ENCODE results near the gene PITPNC1. TPM values are rescaled to one million over a fixed set of nuclear protein-coding genes. Genes with fewer than 3 reads are reported as not detected.

Gene PITPNC1
- total and polyA plus RNA-seq, 4 donors, result 8.0 to 21.1 (median 15.2) TPM

DNA sequence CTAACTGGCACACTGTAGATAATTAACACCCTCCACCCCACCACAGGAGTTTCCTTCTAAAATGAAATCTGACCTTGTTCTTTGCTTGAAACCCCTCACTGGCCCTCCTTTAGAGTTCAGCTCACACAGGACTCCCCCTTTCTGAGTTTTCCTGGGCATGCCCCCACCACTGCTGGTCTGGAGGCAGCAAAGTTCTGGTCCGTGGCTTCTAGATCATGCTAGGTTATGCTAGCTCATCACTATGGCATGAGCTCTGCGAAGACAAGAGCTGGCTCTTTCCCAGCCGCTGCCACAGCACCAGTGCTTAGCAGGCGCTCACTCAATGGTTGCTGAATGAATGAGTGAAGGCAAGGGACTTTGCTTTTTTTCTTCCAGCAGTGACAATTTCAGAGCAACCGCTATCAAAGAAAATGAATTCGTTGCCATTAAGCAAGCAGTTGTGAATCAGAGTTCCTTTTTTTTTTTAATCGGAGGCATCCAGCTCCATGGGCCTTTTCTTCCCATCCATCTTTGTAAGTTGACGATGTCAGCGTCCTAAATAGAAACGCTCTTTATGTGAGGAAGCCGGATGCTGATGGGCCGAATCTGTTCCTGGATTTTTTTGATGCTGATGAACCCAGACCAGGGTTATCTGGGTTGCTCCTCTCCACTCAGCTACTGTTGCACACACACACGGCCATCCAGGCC, 259.9 kb downstream of the PITPNC1 start:
- Histone ChIP-seq H3K36me3 (ENCODE audit: control insufficient read depth in 4 of 4, insufficient read depth in 4 of 4, low read length in 4 of 4) (peaks cover 0 to 7% (median under 1%) of the 10 kb centered on the region in 4 donors), H3K27me3 (ENCODE audit: control insufficient read depth in 3 of 3, insufficient read depth in 3 of 3, low read length in 2 of 3) (no peaks in the 10 kb centered on the region), H3K4me1 (ENCODE audit: control insufficient read depth in 5 of 5, insufficient read depth in 5 of 5, low read length in 5 of 5) (peaks cover 0 to 22% (median 4%) of the 10 kb centered on the region in 5 donors), H3K4me3 (no peak overlapping the region), H3K9ac (ENCODE audit: insufficient read depth in 1 of 2, low read length in 2 of 2) (no peak overlapping the region), H3K27ac (ENCODE audit: low read depth in 1 of 2, low read length in 1 of 2) (peak overlapping the region in 1 of 2 donors; percentile 76), H3K9me3 (ENCODE audit: control insufficient read depth in 4 of 4, insufficient read depth in 3 of 4, low read length in 3 of 4) (no peaks in the 10 kb centered on the region)
- TF ChIP-seq, protein P1, sequence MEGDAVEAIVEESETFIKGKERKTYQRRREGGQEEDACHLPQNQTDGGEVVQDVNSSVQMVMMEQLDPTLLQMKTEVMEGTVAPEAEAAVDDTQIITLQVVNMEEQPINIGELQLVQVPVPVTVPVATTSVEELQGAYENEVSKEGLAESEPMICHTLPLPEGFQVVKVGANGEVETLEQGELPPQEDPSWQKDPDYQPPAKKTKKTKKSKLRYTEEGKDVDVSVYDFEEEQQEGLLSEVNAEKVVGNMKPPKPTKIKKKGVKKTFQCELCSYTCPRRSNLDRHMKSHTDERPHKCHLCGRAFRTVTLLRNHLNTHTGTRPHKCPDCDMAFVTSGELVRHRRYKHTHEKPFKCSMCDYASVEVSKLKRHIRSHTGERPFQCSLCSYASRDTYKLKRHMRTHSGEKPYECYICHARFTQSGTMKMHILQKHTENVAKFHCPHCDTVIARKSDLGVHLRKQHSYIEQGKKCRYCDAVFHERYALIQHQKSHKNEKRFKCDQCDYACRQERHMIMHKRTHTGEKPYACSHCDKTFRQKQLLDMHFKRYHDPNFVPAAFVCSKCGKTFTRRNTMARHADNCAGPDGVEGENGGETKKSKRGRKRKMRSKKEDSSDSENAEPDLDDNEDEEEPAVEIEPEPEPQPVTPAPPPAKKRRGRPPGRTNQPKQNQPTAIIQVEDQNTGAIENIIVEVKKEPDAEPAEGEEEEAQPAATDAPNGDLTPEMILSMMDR (IDR thresholded peaks at IDR 0.05; ENCODE audit: control extremely low read depth, extremely low read depth), result no peak
- ATAC-seq (ENCODE audit: insufficient read depth, low FRiP score), result no peak
- DNase-seq, result no peak
- 83 to 89% methylated on average over 13 of the region's 13 CpGs for WGBS, 2 donors

DNA sequence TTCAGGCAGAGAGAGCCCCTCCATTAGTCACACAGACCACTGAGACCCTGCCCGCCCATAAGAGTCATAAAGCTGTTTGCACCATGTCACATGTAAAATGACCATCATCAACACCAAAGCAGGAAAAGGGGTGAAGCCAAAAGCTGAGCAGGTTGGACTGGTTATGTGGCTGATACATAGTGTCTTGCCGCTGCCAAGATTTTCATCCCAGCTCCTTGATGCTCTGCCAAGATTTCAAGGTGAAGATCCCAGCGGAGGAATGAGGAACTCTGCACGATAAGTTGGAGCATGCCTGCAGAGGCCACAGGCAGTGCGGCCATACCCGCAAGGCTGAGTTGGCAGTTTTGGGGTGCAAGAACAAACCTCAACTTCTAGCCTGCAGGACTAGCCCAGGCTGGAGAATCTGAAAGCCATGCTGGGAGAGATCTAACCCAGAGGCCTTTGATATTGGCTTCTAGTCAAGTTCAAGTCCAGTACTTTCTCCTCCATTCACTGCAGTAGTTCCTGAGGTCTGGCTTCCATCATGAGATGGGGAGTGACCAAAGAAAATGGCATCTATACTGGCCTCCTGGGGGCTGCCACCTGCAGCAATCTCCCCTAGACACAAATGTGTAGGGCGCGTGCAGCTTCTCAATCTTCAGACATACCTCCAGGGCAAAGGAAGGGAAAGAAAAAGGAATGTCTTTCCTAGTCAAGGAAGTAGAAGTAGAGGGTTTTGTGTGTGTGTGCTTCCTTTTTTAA, 261.0 kb downstream of the PITPNC1 start:
- peak; percentile 28 to 78 (median 39) for DNase-seq
- H3K27ac ChIP-seq (ENCODE audit: low read depth in 1 of 2, low read length in 1 of 2), result peak overlapping the region in 1 of 2 donors; percentile 41
- peaks cover 0 to 5% (median 0%) of the 10 kb centered on the region in 4 donors for H3K36me3 ChIP-seq (ENCODE audit: control insufficient read depth in 4 of 4, insufficient read depth in 4 of 4, low read length in 4 of 4)
- no peaks in the 10 kb centered on the region for H3K27me3 ChIP-seq (ENCODE audit: control insufficient read depth in 3 of 3, insufficient read depth in 3 of 3, low read length in 2 of 3)
- TF ChIP-seq, protein P1 (IDR thresholded peaks at IDR 0.05; ENCODE audit: control extremely low read depth, extremely low read depth), result no peak
- WGBS, 2 donors, result 75 to 84% methylated on average over 8 of the region's 8 CpGs
- H3K4me3 ChIP-seq, result no peak overlapping the region
- peak; percentile 60 for ATAC-seq (ENCODE audit: insufficient read depth, low FRiP score)
- H3K9ac ChIP-seq (ENCODE audit: insufficient read depth in 1 of 2, low read length in 2 of 2), result no peak overlapping the region
- H3K4me1 ChIP-seq (ENCODE audit: control insufficient read depth in 5 of 5, insufficient read depth in 5 of 5, low read length in 5 of 5), result peaks cover 0 to 22% (median 4%) of the 10 kb centered on the region in 5 donors
- no peaks in the 10 kb centered on the region for H3K9me3 ChIP-seq (ENCODE audit: control insufficient read depth in 4 of 4, insufficient read depth in 3 of 4, low read length in 3 of 4)

DNA sequence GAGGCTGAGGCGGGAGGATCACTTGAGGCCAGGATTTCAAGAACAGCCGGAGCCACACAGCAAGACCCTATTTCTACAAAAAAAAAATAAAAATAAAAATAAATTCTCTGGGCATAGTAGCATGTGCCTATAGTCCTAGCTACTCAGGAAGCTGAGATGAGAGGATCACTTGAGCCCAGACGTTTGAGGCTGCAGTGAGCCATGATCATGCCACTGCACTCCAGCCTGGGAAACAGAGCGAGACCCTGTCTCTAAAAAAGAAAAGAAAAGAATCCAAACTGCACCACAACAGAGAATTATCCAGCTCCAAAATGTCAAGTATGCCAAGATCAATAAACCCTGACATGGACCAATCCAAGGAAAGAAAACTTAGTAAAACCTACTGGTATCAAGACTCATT, 261.8 kb downstream of the PITPNC1 start:
- 86 to 93% methylated on average over 4 of the region's 4 CpGs for WGBS, 2 donors
- no peak overlapping the region for H3K27ac ChIP-seq (ENCODE audit: low read depth in 1 of 2, low read length in 1 of 2)
- H3K9me3 ChIP-seq (ENCODE audit: control insufficient read depth in 4 of 4, insufficient read depth in 3 of 4, low read length in 3 of 4), result no peaks in the 10 kb centered on the region
- no peak overlapping the region for H3K9ac ChIP-seq (ENCODE audit: insufficient read depth in 1 of 2, low read length in 2 of 2)
- no peak for DNase-seq
- TF ChIP-seq, protein P1 (IDR thresholded peaks at IDR 0.05; ENCODE audit: control extremely low read depth, extremely low read depth), result no peak
- no peak overlapping the region for H3K4me3 ChIP-seq
- peaks cover 0 to 5% (median 0%) of the 10 kb centered on the region in 4 donors for H3K36me3 ChIP-seq (ENCODE audit: control insufficient read depth in 4 of 4, insufficient read depth in 4 of 4, low read length in 4 of 4)
- no peak for ATAC-seq (ENCODE audit: insufficient read depth, low FRiP score)
- H3K4me1 ChIP-seq (ENCODE audit: control insufficient read depth in 5 of 5, insufficient read depth in 5 of 5, low read length in 5 of 5), result peaks cover 0 to 22% (median 4%) of the 10 kb centered on the region in 5 donors
- no peaks in the 10 kb centered on the region for H3K27me3 ChIP-seq (ENCODE audit: control insufficient read depth in 3 of 3, insufficient read depth in 3 of 3, low read length in 2 of 3)

All from lung (tissue), 12 donors.